ENCODE data around the gene PLEKHS1.

DNA sequence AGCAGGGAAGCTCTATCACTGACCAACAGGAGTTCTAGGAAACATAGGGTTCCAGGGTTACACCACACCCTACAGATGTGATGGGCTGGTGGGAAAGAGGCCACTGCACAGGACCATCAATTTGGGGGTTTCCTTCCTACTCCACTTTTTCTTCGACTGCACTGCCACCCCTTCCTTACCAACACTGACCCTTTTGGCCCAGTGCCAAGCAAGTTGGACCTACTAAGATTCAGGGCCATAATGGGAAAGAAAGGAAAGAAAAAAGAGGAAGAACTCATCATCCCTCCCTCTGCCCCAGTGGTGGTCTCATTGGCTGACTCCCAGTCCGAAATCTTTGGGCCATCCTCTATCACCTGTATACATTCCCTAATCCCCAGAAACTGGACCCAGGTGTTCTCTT is 6.1 kb upstream of the PLEKHS1 start:
- TF ChIP-seq, protein P1, sequence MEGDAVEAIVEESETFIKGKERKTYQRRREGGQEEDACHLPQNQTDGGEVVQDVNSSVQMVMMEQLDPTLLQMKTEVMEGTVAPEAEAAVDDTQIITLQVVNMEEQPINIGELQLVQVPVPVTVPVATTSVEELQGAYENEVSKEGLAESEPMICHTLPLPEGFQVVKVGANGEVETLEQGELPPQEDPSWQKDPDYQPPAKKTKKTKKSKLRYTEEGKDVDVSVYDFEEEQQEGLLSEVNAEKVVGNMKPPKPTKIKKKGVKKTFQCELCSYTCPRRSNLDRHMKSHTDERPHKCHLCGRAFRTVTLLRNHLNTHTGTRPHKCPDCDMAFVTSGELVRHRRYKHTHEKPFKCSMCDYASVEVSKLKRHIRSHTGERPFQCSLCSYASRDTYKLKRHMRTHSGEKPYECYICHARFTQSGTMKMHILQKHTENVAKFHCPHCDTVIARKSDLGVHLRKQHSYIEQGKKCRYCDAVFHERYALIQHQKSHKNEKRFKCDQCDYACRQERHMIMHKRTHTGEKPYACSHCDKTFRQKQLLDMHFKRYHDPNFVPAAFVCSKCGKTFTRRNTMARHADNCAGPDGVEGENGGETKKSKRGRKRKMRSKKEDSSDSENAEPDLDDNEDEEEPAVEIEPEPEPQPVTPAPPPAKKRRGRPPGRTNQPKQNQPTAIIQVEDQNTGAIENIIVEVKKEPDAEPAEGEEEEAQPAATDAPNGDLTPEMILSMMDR (IDR thresholded peaks at IDR 0.05), result no peak
- TF ChIP-seq POLR2A (IDR thresholded peaks at IDR 0.05), result no peak
